ENCODE measurements around the gene C6orf89.
"Not testable (repeated sequence)": the region's sequence is repeated elsewhere in the genome, so short reads cannot be mapped to it uniquely, and the experiment has no call there.

Gene C6orf89

GRCh38 chr6:36888115-36888643 lies 2.4 kb downstream of the C6orf89 start:
- no peak for DNase-seq (ENCODE audit: low read depth in 3 of 3)

GRCh38 chr6:36888654-36889481 lies 3.1 kb downstream of the C6orf89 start:
- no peak for DNase-seq (ENCODE audit: low read depth in 3 of 3)

GRCh38 chr6:36890112-36890663 lies 4.4 kb downstream of the C6orf89 start:
- no peak for DNase-seq (ENCODE audit: low read depth in 3 of 3)

GRCh38 chr6:36891153-36891552 lies 5.4 kb downstream of the C6orf89 start:
- DNase-seq (ENCODE audit: low read depth in 3 of 3), result not testable (repeated sequence)

GRCh38 chr6:36893976-36894932 lies 8.5 kb downstream of the C6orf89 start:
- no peak for DNase-seq (ENCODE audit: low read depth in 3 of 3)

DNA sequence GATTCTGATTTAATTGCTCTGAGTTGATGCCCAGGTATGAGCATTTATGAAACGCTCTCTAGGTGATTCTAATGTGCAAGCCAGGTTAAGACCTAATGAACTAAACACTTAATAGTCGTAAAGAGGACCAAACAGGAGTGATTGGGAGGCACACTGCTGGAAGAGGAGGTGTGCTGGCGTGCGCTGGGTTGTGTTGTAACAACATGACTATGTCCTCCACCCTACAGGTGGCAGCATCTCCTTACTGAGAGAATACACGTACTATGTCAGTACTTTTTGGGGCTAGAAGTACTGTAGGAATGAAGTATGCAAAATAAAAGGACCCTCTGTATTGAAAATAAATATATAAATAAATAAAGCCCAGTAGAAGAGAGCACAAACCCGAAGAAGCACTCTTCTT lies 11.9 kb downstream of the C6orf89 start:
- DNase-seq (ENCODE audit: low read depth in 3 of 3), result no peak

- no peak for DNase-seq (ENCODE audit: low read depth in 3 of 3)
These were observed 18.4 kb downstream of the C6orf89 start for GRCh38 chr6:36904114-36904513.

DNA sequence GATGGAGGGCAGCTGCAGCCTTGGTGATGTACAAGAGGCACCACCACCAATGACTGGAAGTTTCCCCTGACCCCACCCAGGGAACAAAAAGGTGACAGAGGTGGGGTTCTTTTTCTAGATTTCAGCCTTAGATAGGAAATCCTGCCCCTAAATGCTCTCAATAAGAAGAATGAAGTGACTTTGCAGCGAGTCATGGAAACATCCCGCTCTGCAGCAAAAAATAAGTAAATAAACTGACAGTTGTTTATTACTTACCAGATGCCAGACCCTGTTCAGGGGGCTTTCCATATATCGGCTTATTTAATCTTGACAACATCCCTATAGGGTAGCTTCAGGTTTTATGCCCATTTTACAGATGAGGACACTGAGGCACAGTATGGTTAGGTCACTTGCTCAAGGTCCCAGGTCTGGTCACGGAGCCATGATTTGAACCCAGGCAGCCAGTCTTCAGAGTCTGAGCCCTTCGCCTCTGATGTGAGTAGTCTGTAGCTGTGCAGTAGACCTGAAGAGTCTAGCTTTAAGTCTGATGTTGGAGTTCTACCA lies 19.2 kb downstream of the C6orf89 start:
- no peak for DNase-seq (ENCODE audit: low read depth in 3 of 3)

DNA sequence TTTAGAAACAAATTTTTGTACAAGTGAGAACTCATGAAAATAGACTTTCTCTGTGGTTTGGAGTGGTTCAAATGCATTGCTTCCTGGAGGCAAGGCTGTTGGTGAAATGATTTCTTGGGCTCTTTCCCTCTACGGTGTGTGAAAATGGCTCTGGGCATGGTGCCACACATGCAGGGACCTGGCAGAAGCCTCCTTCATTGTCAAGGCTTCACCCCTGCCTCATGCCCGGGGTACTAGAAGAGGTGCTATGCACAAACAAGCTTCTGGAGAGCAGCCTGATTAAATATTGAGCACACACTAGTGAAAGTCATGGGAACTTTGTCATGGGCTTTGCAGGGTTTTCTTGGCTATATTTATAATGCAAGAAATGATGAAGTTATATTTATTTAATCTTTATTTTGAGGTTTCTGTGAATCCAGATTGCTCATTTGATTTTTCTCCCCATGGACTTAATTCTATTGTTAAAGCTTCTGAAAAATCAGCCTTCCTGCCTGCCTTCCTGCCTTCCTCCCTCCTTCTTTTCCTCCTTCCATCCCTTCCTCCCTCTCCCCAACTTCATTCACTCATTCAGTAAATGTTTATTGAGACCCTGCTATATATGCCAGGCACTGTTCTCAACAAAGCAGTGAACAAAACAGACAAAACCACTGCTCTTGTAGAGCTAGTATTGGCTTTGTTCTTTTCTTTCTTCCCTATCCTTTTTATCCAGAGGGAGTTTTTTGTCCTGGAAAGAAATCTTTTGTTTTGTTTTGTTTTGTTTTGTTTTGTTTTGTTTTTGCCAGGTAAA lies 21.0 kb downstream of the C6orf89 start:
- no peak for DNase-seq (ENCODE audit: low read depth in 3 of 3)

DNA sequence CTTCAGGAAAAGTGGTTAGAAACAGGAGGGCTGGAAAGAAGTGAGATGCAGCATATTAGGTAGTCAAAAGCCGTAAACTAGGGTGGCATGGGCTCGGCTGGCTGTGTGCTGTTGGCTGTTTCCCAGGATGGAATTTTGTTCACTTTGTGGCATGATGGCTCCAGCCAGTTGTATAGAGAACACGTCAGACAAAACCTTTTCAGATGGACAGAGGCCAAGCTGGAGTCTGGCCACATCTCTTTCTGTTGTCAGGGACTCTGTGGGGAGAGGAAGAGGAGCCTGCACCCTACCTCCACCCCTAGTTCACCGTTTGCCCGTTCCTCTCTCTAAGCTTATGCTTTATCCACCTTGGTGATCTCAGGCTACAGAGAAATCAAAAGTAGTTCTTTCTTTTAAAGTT lies 22.0 kb downstream of the C6orf89 start:
- no peak for DNase-seq (ENCODE audit: low read depth in 3 of 3)

GRCh38 chr6:36908747-36909146 lies 23.0 kb downstream of the C6orf89 start:
- no peak for DNase-seq (ENCODE audit: low read depth in 3 of 3)

- DNase-seq (ENCODE audit: low read depth in 3 of 3), result peak in 1 of 3 experiments; percentile 2
These were observed 26.3 kb downstream of the C6orf89 start for GRCh38 chr6:36912030-36912454.

DNA sequence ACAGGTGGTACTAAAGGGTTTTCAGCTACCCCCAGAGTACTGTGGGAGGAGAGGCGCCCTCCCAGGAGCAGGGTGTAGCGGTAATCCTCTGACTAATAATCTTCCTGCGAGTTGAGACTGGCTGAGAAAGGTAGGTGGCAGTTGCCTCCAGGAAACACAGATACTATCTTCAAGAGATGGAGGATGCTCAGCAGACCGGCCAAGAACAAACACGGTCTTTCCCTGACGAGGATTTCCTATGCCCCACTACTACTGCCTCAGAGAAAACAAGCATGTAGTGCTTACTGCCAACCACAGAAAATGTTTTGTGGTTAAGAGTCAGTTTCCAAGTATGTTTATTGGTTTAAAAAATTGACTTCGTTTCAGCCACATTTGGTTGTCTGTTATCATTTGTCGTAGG lies 26.8 kb downstream of the C6orf89 start:
- peak; percentile 10 to 46 (median 11) for DNase-seq (ENCODE audit: low read depth in 3 of 3)

DNA sequence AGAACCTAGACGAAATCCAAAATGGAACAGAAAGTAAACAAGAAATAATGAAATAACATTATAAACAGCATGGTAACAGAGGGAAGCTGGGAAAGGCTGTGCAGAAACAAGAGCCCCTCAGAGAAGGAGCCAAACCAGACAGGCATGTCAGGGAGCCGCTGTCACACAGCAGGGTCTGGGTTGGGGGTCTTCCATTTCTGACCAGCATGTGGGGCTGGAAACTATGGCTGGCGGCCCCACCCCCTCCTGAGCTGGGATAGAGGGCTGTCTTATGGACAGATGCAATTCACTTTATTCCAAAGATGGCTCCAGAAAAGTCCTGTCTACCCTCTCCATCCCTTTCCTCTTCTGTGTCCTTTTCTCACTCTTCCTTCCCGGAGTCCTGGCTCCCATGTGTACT lies 27.3 kb downstream of the C6orf89 start:
- DNase-seq (ENCODE audit: low read depth in 3 of 3), result no peak

GRCh38 chr6:36914227-36914794 lies 28.6 kb downstream of the C6orf89 start:
- DNase-seq (ENCODE audit: low read depth in 3 of 3), result peak in 1 of 3 experiments; percentile 9

DNA sequence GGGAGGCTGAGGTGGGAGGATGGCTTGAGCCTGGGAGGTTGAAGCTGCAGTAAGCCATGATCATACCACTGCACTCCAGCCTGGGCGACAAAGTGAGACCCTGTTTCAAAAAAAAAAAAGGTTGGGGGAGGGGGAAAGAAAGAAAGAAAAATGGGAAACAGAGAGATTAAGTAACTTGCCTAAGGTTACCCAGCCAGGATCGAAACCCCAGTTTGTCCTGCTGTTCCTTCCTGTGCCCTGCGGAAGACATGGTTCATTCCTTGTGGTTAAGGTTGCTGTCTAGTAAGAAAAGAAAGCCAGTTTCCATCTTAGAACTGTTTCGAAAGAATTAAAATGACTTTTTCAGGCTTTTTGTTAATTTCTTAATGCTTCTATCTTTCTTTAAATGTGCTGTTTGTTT lies 29.8 kb downstream of the C6orf89 start:
- no peak for DNase-seq (ENCODE audit: low read depth in 3 of 3)

DNA sequence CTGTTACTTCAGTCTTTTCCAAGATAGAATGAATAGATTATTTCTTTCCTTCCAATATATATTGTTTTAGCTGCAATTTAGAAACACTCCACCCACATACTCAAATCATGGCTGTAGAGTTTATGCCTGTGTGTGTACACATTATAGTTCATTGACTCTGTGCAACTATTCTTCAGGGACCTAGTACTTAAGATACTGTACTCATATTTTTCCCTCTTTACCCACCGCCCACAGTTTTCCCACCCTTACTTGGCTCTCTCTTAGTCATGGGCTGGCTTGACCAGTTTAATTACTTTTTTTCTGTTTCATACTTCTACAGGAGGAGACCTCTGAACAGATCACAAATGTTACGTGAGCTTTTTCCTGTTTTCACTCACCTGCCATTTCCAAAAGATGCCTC lies 30.4 kb downstream of the C6orf89 start:
- no peak for DNase-seq (ENCODE audit: low read depth in 3 of 3)

DNA sequence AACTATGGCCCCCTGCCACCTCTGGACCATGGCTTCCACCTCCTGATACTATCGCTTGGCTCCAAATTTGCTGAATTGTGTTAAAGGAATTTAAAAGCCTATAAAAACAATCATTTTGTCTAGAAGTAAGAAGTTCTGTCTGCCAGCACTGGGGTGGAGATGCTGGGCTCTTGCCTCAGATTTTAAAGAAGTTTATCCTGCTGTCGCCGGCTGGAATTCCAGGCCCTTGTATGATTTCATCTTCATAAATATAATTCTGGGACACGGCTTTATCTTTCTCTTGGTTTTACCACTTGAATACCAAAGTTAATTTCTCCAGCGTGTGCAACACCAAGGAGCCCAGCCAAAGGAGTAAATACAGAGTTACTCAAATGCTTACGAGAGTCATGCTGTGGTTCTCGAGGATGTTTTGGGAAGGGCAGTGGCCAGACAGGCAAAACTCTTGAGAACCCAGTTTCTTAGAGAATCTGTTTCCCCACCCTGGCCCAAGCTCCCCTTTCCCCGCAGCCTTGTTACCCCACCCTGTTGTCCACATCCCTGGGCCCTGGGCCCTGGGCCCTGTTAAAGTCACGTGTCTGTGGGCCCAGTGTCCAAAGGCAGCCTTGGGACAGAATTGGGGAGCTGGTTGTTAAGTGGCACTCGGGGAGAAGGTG lies 31.9 kb downstream of the C6orf89 start:
- DNase-seq (ENCODE audit: low read depth in 3 of 3), result no peak

DNA sequence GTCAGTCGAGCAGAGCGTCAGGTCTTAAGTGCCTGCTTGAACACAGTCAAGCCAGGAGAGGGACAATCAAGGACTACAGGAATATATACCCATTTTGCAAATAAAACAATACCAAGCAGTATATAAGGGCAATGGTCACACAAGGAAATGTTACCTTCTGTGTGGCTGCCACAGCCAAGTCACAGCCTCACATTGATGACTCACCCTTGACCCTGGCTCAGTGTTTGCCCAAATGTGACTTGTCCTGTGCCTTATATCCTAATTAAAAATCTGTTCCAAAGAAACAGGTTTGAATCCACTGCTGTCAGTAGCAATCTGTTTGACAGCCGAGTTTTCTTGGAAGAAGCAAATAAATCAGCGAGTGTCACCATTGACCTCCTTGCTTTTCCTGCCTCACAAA lies 34.3 kb downstream of the C6orf89 start:
- DNase-seq (ENCODE audit: low read depth in 3 of 3), result no peak

- no peak for DNase-seq (ENCODE audit: low read depth in 3 of 3)
These were observed 34.8 kb downstream of the C6orf89 start for GRCh38 chr6:36920546-36920945.
